HepG2 (cell line): ENCODE data around the gene UMPS. TPM values are rescaled to one million over a fixed set of nuclear protein-coding genes. Genes with fewer than 3 reads are reported as not detected.
A peak's percentile ranks its signal among the peaks of the same experiment; 100 is the strongest.

Experiments
- HMG20A ChIP-seq: IDR thresholded peaks from 2 replicates; pipeline ENCODE4 v1.6.1; 2016; ENCODE audit warnings: borderline replicate concordance
- NFIB ChIP-seq: sonication (generic); formaldehyde crosslinking; IDR thresholded peaks from 2 replicates; pipeline ENCODE4 v1.9.0; 2021; ENCODE audit warnings: missing genetic modification reagents, mild to moderate bottlenecking, borderline replicate concordance
- PAX8 ChIP-seq: sonication (generic); formaldehyde crosslinking; IDR thresholded peaks from 2 replicates; pipeline ENCODE4 v1.8.0; 2022; ENCODE audit warnings: mild to moderate bottlenecking, missing genetic modification reagents, borderline replicate concordance
- PPARG ChIP-seq: conservative IDR thresholded peaks from 2 replicates; pipeline ENCODE4 v1.6.1; 2016; ENCODE audit warnings: missing biosample characterization, missing genetic modification reagents
- TAF1 ChIP-seq: sonication (generic); formaldehyde crosslinking; IDR thresholded peaks from 2 replicates; pipeline ENCODE4 v1.4.0; 2020; ENCODE audit warnings: missing genetic modification reagents
- ZFP1 ChIP-seq: IDR thresholded peaks from 2 replicates; pipeline ENCODE4 v1.6.1; 2016
- ZKSCAN8 ChIP-seq: IDR thresholded peaks from 2 replicates; pipeline ENCODE4 v1.6.1; 2016; ENCODE audit warnings: borderline replicate concordance, missing genetic modification reagents, missing compliant biosample characterization
- ZNF256 ChIP-seq: sonication (generic); formaldehyde crosslinking; conservative IDR thresholded peaks from 2 replicates; pipeline ENCODE4 v1.4.0; 2020; ENCODE audit warnings: missing genetic modification reagents
- ZNF333 ChIP-seq: sonication (generic); formaldehyde crosslinking; IDR thresholded peaks from 2 replicates; pipeline ENCODE4 v1.4.0; 2020; ENCODE audit warnings: mild to moderate bottlenecking, missing genetic modification reagents, borderline replicate concordance
- ZNF746 ChIP-seq: sonication (generic); formaldehyde crosslinking; IDR thresholded peaks from 2 replicates; pipeline ENCODE4 v1.8.0; 2022; ENCODE audit warnings: mild to moderate bottlenecking, missing genetic modification reagents
- polyA plus RNA-seq, 8 experiments: library from polyadenylated mRNA; depleted of rRNA in 3 of 8; stranded (reverse) in 7 of 8; unstranded in 1 of 8; fragments of >200 nt; fragmentation: Illumina TruSeq in 4 of 8; extraction: Trizol in 4 of 8; gene quantifications; 2 replicates each; pipeline versions ENCODE4 v1.2.1 to v1.2.3, GENCODE V29; 2011 to 2016; ENCODE audit warnings: low read depth in 4 of 8, missing spikeins in 1 of 8, mixed read lengths in 1 of 8; ENCODE audit not compliant: insufficient read depth in 1 of 8
- total RNA-seq, 5 experiments: library from RNA; depleted of rRNA; stranded (reverse); fragments of >200 nt; fragmentation: Illumina TruSeq; extraction: Trizol; gene quantifications; 2 replicates each; pipeline ENCODE4 v1.2.3, GENCODE V29; 2016; ENCODE audit warnings: low read depth in 1 of 5
- TF ChIP-seq, protein P1 (sequence below): sonication (generic); formaldehyde crosslinking; IDR thresholded peaks from 2 replicates; pipeline ENCODE4 v1.8.1; 2022; ENCODE audit warnings: low read depth, mild to moderate bottlenecking, missing genetic modification reagents
- TF ChIP-seq, protein P2 (sequence below): sonication (generic); formaldehyde crosslinking; IDR thresholded peaks from 2 replicates; pipeline ENCODE4 v1.8.0; 2022; ENCODE audit warnings: mild to moderate bottlenecking, missing genetic modification reagents; ENCODE audit not compliant: insufficient replicate concordance
- TF ChIP-seq, protein P3 (sequence below): sonication (generic); formaldehyde crosslinking; IDR thresholded peaks from 2 replicates; pipeline ENCODE4 v1.5.1; 2020; ENCODE audit warnings: mild to moderate bottlenecking, missing genetic modification reagents, borderline replicate concordance

Gene UMPS
- total and polyA plus RNA-seq, 2 of the 13 experiments (the other 11 are each of a cell fraction or from before 2014, with no cell fraction given), result 52.7 to 74.2 TPM

DNA sequence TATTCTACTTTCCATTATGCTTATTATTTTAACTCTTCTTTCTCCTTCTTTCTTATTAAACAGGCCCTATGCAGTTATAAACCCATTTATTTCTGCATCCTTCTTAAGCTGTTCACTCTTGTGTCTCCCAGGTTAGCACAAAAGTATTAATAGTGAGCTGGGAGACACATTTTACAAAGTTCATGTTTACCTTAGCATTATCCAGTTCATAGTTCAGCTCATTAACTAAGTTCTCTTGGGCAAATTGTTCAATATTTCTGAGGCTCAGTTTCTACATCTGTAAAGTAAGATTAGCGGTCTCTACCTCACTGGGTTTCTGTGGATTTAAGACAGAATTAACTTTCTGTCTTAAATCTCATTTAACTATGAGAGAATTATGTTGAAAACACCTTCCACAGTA is 31.2 kb upstream of the UMPS start (continued):
- no peak for TF ChIP-seq ZNF746 (CRISPR knock-in tag)
- TF ChIP-seq, protein P1, sequence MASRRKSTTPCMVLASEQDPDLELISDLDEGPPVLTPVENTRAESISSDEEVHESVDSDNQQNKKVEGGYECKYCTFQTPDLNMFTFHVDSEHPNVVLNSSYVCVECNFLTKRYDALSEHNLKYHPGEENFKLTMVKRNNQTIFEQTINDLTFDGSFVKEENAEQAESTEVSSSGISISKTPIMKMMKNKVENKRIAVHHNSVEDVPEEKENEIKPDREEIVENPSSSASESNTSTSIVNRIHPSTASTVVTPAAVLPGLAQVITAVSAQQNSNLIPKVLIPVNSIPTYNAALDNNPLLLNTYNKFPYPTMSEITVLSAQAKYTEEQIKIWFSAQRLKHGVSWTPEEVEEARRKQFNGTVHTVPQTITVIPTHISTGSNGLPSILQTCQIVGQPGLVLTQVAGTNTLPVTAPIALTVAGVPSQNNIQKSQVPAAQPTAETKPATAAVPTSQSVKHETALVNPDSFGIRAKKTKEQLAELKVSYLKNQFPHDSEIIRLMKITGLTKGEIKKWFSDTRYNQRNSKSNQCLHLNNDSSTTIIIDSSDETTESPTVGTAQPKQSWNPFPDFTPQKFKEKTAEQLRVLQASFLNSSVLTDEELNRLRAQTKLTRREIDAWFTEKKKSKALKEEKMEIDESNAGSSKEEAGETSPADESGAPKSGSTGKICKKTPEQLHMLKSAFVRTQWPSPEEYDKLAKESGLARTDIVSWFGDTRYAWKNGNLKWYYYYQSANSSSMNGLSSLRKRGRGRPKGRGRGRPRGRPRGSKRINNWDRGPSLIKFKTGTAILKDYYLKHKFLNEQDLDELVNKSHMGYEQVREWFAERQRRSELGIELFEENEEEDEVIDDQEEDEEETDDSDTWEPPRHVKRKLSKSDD (CRISPR knock-in tag), result 0 out of 2 replicates have a peak, but pooled peaks have one; percentile 24
- no peak for TF ChIP-seq ZFP1 (CRISPR knock-in tag)
- TF ChIP-seq, protein P2, sequence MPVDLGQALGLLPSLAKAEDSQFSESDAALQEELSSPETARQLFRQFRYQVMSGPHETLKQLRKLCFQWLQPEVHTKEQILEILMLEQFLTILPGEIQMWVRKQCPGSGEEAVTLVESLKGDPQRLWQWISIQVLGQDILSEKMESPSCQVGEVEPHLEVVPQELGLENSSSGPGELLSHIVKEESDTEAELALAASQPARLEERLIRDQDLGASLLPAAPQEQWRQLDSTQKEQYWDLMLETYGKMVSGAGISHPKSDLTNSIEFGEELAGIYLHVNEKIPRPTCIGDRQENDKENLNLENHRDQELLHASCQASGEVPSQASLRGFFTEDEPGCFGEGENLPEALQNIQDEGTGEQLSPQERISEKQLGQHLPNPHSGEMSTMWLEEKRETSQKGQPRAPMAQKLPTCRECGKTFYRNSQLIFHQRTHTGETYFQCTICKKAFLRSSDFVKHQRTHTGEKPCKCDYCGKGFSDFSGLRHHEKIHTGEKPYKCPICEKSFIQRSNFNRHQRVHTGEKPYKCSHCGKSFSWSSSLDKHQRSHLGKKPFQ (CRISPR knock-in tag), result peak; percentile 0
- no peak for TF ChIP-seq PAX8
- 0 out of 2 replicates have a peak, but pooled peaks have one; percentile 8 for TF ChIP-seq ZKSCAN8 (CRISPR knock-in tag)
- TF ChIP-seq ZNF333 (CRISPR knock-in tag), result no peak
- 0 out of 2 replicates have a peak, but pooled peaks have one; percentile 28 for TF ChIP-seq PPARG (CRISPR knock-in tag)
- no peak for TF ChIP-seq TAF1 (CRISPR knock-in tag)
- no peak for TF ChIP-seq NFIB (CRISPR knock-in tag)
- peak; percentile 80; the same call in 1 of the 2 replicates for TF ChIP-seq HMG20A (CRISPR knock-in tag)
- TF ChIP-seq, protein P3, sequence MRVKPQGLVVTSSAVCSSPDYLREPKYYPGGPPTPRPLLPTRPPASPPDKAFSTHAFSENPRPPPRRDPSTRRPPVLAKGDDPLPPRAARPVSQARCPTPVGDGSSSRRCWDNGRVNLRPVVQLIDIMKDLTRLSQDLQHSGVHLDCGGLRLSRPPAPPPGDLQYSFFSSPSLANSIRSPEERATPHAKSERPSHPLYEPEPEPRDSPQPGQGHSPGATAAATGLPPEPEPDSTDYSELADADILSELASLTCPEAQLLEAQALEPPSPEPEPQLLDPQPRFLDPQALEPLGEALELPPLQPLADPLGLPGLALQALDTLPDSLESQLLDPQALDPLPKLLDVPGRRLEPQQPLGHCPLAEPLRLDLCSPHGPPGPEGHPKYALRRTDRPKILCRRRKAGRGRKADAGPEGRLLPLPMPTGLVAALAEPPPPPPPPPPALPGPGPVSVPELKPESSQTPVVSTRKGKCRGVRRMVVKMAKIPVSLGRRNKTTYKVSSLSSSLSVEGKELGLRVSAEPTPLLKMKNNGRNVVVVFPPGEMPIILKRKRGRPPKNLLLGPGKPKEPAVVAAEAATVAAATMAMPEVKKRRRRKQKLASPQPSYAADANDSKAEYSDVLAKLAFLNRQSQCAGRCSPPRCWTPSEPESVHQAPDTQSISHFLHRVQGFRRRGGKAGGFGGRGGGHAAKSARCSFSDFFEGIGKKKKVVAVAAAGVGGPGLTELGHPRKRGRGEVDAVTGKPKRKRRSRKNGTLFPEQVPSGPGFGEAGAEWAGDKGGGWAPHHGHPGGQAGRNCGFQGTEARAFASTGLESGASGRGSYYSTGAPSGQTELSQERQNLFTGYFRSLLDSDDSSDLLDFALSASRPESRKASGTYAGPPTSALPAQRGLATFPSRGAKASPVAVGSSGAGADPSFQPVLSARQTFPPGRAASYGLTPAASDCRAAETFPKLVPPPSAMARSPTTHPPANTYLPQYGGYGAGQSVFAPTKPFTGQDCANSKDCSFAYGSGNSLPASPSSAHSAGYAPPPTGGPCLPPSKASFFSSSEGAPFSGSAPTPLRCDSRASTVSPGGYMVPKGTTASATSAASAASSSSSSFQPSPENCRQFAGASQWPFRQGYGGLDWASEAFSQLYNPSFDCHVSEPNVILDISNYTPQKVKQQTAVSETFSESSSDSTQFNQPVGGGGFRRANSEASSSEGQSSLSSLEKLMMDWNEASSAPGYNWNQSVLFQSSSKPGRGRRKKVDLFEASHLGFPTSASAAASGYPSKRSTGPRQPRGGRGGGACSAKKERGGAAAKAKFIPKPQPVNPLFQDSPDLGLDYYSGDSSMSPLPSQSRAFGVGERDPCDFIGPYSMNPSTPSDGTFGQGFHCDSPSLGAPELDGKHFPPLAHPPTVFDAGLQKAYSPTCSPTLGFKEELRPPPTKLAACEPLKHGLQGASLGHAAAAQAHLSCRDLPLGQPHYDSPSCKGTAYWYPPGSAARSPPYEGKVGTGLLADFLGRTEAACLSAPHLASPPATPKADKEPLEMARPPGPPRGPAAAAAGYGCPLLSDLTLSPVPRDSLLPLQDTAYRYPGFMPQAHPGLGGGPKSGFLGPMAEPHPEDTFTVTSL (CRISPR knock-in tag), result peak; percentile 40; the same call in 1 of the 2 replicates
- TF ChIP-seq ZNF256 (CRISPR knock-in tag), result no peak
